ENCODE results near the gene CPVL. TPM values are rescaled to one million over a fixed set of nuclear protein-coding genes. Genes with fewer than 3 reads are reported as not detected.

Gene CPVL
- total and polyA plus RNA-seq, 4 donors: 6.0 to 39.0 (median 12.9) TPM

DNA sequence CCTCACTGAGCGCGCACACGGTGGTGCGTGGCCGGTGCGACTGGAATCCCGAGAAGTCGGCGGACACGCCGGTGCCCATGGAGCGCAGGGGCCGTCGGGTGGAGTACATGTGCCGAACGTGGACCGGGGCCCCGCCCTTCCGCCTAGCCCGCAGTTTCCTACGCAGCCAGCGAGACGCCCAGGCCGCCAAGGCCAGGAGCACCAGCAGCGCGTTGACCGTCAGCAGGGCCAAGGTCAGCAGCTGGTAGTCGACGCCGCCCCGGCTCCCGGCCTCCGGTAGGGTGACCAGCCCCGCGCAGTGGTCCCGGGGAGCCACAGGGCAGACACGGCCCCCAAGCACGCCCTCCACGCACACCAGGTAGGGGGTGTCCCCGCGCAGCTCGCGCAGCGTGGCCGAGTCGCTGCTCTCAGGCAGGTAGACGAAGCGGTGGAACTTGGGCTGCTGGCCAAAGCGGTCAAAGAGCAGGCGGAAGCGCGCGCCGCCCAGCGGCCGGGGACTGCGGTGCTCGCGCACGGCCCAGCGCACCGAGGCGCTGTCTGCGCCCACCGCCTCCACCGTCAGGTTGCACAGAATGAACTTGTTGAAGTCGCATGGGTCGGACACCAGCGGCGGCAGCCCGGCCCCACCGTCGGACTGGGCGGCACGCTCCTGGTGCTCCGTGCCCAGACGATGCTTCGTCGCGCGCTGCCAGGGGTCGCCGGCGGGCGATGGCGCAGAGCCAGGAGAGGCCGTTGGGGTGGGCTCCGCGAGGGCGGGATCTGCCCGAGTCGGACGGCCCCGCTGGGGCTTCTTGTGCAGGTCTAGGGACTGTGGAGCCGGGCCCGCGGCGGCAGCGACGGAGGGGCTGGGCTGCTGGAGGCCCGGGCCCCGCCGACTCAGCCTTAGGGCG, 190.4 kb downstream of the CPVL start (continued):
- no peak for TF ChIP-seq FOXA2 (IDR thresholded peaks at IDR 0.05)
- TF ChIP-seq FOXA1 (IDR thresholded peaks at IDR 0.05): no peak
- TF ChIP-seq, protein P1, sequence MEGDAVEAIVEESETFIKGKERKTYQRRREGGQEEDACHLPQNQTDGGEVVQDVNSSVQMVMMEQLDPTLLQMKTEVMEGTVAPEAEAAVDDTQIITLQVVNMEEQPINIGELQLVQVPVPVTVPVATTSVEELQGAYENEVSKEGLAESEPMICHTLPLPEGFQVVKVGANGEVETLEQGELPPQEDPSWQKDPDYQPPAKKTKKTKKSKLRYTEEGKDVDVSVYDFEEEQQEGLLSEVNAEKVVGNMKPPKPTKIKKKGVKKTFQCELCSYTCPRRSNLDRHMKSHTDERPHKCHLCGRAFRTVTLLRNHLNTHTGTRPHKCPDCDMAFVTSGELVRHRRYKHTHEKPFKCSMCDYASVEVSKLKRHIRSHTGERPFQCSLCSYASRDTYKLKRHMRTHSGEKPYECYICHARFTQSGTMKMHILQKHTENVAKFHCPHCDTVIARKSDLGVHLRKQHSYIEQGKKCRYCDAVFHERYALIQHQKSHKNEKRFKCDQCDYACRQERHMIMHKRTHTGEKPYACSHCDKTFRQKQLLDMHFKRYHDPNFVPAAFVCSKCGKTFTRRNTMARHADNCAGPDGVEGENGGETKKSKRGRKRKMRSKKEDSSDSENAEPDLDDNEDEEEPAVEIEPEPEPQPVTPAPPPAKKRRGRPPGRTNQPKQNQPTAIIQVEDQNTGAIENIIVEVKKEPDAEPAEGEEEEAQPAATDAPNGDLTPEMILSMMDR (IDR thresholded peaks at IDR 0.05; ENCODE audit: low read depth, low read length, missing input control): peak; percentile 72
- TF ChIP-seq RAD21 (IDR thresholded peaks at IDR 0.05): peak; percentile 11 to 58

DNA sequence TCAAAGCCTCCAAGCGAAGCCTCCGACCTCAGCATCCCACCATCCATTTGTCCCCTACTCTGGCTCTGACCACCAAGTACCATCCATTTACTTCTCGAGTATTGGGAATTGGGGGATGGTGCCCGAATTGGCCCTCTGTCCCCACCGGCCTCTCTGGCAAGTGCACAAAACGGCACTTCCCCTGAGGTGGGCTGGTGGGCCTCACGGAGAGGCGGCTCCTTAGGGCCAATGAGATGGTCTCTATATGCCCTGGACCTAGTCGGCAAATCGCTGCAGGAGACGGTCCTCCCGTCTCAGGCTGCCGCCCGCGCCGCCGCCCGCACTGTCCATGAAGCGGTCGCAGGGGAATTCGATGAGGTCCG, 191.0 kb downstream of the CPVL start:
- peak overlapping the region in 1 of 2 donors; percentile 25 for H3K27ac ChIP-seq (ENCODE audit: low read depth in 1 of 2, low read length in 2 of 2)
- no peak overlapping the region for H3K9ac ChIP-seq (ENCODE audit: low read depth in 1 of 2, low read length in 2 of 2)
- H3K4me3 ChIP-seq (ENCODE audit: low read depth in 1 of 3, low read length in 3 of 3): no peak overlapping the region
- no peak for TF ChIP-seq RXRA (IDR thresholded peaks at IDR 0.05)
- TF ChIP-seq TAF1 (conservative IDR thresholded peaks at IDR 0.05): no peak
- no peaks in the 10 kb centered on the region for H3K36me3 ChIP-seq (ENCODE audit: control insufficient read depth in 4 of 4, insufficient read depth in 3 of 4, low read depth in 1 of 4, low read length in 3 of 4)
- peaks cover 0 to 14% (median 0%) of the 10 kb centered on the region in 4 donors for H3K9me3 ChIP-seq (ENCODE audit: control insufficient read depth in 4 of 4, low read length in 3 of 4)
- H3K27me3 ChIP-seq (ENCODE audit: control insufficient read depth in 4 of 4, insufficient read depth in 4 of 4, low read length in 3 of 4): peaks cover 0 to 3% (median 0%) of the 10 kb centered on the region in 4 donors
- WGBS: 63% methylated on average over 22 of the region's 22 CpGs
- H3K4me1 ChIP-seq (ENCODE audit: control insufficient read depth in 4 of 4, insufficient read depth in 4 of 4, low read length in 3 of 4): peaks cover 12 to 30% (median 22%) of the 10 kb centered on the region in 4 donors
- no peak for DNase-seq (ENCODE audit: low spot score)

DNA sequence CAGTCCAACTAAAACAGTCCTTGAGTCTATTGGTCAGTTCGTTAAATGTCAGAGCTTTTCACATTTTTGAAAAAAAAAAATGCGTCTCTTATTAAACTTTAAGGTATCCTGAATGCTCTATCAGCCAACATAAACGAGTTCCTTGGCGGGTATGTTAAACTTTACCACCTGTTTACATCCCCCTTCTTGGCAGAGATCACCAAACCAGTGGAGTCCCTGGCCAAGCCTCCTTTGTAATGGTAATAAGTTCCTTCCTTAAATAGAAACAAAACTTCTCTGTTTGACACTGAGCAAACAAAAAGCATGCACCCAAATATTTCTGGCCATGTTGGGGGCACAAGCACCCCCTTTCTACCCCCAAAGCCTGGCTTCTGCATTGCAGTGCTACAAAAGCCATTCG, 191.4 kb downstream of the CPVL start:
- no peak for DNase-seq (ENCODE audit: low spot score)
- 84% methylated on average over 5 of the region's 5 CpGs for WGBS
- H3K9ac ChIP-seq (ENCODE audit: low read depth in 1 of 2, low read length in 2 of 2): no peak overlapping the region
- H3K4me3 ChIP-seq (ENCODE audit: low read depth in 1 of 3, low read length in 3 of 3): no peak overlapping the region
- peaks cover 0 to 14% (median 0%) of the 10 kb centered on the region in 4 donors for H3K9me3 ChIP-seq (ENCODE audit: control insufficient read depth in 4 of 4, low read length in 3 of 4)
- no peak overlapping the region for H3K27ac ChIP-seq (ENCODE audit: low read depth in 1 of 2, low read length in 2 of 2)
- H3K4me1 ChIP-seq (ENCODE audit: control insufficient read depth in 4 of 4, insufficient read depth in 4 of 4, low read length in 3 of 4): peaks cover 12 to 30% (median 22%) of the 10 kb centered on the region in 4 donors
- no peaks in the 10 kb centered on the region for H3K36me3 ChIP-seq (ENCODE audit: control insufficient read depth in 4 of 4, insufficient read depth in 3 of 4, low read depth in 1 of 4, low read length in 3 of 4)
- H3K27me3 ChIP-seq (ENCODE audit: control insufficient read depth in 4 of 4, insufficient read depth in 4 of 4, low read length in 3 of 4): peaks cover 0 to 3% (median 0%) of the 10 kb centered on the region in 4 donors
- TF ChIP-seq, protein P2, sequence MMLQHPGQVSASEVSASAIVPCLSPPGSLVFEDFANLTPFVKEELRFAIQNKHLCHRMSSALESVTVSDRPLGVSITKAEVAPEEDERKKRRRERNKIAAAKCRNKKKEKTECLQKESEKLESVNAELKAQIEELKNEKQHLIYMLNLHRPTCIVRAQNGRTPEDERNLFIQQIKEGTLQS (IDR thresholded peaks at IDR 0.05): no peak
- TF ChIP-seq, protein P3, sequence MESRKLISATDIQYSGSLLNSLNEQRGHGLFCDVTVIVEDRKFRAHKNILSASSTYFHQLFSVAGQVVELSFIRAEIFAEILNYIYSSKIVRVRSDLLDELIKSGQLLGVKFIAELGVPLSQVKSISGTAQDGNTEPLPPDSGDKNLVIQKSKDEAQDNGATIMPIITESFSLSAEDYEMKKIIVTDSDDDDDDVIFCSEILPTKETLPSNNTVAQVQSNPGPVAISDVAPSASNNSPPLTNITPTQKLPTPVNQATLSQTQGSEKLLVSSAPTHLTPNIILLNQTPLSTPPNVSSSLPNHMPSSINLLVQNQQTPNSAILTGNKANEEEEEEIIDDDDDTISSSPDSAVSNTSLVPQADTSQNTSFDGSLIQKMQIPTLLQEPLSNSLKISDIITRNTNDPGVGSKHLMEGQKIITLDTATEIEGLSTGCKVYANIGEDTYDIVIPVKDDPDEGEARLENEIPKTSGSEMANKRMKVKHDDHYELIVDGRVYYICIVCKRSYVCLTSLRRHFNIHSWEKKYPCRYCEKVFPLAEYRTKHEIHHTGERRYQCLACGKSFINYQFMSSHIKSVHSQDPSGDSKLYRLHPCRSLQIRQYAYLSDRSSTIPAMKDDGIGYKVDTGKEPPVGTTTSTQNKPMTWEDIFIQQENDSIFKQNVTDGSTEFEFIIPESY (IDR thresholded peaks at IDR 0.05): no peak
- no peak for TF ChIP-seq YY1 (IDR thresholded peaks at IDR 0.05)
- no peak for TF ChIP-seq HNF4G (IDR thresholded peaks at IDR 0.05)
- no peak for TF ChIP-seq JUND (IDR thresholded peaks at IDR 0.05)
- no peak for TF ChIP-seq GABPA (IDR thresholded peaks at IDR 0.05 in 1 of 2, conservative IDR thresholded peaks at IDR 0.05 in 1 of 2)
- TF ChIP-seq RXRA (IDR thresholded peaks at IDR 0.05): no peak
- TF ChIP-seq, protein P1 (IDR thresholded peaks at IDR 0.05; ENCODE audit: low read depth, low read length, missing input control): no peak
- TF ChIP-seq, protein P4, sequence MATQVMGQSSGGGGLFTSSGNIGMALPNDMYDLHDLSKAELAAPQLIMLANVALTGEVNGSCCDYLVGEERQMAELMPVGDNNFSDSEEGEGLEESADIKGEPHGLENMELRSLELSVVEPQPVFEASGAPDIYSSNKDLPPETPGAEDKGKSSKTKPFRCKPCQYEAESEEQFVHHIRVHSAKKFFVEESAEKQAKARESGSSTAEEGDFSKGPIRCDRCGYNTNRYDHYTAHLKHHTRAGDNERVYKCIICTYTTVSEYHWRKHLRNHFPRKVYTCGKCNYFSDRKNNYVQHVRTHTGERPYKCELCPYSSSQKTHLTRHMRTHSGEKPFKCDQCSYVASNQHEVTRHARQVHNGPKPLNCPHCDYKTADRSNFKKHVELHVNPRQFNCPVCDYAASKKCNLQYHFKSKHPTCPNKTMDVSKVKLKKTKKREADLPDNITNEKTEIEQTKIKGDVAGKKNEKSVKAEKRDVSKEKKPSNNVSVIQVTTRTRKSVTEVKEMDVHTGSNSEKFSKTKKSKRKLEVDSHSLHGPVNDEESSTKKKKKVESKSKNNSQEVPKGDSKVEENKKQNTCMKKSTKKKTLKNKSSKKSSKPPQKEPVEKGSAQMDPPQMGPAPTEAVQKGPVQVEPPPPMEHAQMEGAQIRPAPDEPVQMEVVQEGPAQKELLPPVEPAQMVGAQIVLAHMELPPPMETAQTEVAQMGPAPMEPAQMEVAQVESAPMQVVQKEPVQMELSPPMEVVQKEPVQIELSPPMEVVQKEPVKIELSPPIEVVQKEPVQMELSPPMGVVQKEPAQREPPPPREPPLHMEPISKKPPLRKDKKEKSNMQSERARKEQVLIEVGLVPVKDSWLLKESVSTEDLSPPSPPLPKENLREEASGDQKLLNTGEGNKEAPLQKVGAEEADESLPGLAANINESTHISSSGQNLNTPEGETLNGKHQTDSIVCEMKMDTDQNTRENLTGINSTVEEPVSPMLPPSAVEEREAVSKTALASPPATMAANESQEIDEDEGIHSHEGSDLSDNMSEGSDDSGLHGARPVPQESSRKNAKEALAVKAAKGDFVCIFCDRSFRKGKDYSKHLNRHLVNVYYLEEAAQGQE (IDR thresholded peaks at IDR 0.05): no peak
- TF ChIP-seq, protein P5, sequence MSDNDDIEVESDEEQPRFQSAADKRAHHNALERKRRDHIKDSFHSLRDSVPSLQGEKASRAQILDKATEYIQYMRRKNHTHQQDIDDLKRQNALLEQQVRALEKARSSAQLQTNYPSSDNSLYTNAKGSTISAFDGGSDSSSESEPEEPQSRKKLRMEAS (IDR thresholded peaks at IDR 0.05): no peak
